ENCODE measurements around the gene C16orf92.

Gene C16orf92

DNA sequence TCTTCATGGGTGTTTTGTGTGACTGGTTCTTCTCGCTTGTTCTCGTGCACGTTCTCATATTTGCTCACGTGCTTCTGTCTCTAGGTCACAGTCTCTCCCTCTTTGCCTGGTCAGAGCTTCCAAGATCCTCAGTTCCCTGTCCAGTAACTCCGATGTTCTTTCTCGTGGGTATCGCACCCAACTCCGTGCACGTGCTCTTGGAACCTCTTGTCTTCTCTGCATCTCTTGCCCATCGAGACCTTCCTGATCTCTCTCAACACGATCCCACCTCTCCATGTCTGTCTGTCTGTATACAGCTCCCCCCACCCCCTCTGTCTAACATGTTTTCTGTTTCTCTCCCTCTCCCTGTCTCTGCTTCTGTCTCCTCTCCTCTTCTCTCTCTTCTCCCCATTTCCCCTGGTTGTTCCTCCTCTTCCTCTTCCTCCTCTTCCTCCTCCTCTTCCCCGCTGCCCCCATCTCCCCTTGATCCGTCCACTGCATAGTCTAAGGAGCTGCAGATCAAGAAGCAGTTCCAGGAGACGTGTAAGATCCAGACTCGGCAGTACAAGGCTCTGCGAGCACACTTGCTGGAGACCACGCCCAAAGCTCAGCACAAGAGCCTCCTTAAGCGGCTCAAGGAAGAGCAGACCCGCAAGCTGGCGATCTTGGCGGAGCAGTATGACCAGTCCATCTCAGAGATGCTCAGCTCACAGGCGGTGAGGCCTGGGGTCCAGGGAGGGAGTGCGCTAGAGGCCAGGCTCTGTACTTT, 33.7 kb upstream of the C16orf92 start:
- no peak for DNase-seq (ENCODE audit: low spot score)

DNA sequence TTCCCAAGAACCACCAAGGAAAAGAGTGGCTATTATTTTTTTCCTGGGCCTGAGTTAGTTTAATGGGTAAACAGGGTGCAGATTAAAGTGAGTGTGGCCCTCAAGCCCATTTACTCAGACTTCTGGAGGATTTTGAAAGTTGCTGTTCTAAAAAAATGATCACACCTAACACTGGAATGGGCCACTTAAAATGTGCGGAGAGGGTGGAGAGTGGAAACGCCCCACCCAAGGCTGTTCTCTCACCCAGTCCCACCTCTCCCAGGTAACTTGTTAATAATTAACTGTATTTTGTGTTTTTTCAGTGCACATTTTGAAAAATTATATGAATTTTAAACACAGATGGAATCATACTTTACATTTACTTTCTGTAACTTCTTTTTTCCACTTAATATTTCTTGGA, 33.0 kb upstream of the C16orf92 start:
- DNase-seq (ENCODE audit: low spot score) = no peak

DNA sequence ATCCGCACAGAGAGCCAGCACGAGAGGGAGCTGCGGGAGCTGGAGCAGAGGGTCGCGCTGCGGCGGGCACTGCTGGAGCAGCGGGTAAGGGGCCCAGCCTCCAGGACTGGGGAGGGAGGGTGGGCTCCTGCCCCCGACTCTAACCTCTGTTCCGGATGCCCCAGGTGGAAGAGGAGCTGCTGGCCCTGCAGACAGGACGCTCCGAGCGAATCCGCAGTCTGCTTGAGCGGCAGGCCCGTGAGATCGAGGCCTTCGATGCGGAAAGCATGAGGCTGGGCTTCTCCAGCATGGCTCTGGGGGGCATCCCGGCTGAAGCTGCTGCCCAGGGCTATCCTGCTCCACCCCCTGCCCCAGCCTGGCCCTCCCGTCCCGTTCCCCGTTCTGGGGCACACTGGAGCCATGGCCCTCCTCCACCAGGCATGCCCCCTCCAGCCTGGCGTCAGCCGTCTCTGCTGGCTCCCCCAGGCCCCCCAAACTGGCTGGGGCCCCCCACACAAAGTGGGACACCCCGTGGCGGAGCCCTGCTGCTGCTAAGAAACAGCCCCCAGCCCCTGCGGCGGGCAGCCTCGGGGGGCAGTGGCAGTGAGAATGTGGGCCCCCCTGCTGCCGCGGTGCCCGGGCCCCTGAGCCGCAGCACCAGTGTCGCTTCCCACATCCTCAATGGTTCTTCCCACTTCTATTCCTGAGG, 32.0 kb upstream of the C16orf92 start:
- no peak for DNase-seq (ENCODE audit: low spot score)

DNA sequence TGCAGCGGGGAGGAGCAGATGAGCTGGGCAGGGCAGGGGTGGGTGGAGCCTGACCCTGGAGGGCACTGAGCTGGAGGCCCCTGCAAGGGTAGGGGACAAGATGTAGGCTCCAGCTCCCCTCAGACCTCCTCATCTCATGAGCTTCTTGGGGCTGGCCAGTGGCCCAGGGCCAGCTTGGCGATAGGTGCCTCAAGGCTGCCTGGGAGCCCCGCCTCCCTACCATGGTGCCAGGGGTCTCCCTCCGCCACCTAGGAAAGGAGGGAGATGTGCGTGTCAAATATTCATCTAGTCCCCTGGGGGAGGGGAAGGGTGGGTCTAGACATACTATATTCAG, 31.5 kb upstream of the C16orf92 start:
- no peak for DNase-seq (ENCODE audit: low spot score)

DNA sequence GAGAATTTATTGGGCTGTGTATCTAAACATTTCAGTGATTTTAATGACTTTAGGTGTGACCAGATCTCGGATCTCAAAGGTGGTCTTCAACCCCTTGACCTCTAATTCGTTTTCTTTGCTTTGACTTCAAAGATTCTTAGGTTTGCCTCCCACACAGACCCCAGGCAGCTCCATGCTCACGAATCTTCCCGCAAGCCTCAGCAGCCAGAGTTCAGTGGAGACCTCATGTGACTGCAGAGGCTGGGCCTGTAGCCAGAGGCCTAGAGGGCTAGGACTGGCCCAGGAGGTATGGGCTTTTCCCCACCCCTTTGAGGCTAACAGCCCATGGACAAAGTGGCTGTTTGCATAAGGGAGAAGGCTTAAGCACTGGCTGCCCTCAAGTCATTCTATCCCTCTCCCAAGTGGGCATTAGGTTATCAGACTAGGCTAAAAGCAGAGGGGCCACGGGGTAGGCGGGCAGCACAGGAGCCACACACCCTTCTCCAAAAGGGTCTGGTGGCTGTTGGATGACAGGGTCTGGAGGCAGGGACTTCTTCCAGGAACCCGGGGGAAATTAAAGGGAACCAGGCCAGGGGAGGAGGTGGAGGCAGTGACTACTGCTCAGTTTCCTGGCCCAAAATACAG, 30.5 kb upstream of the C16orf92 start:
- DNase-seq (ENCODE audit: low spot score) = no peak

DNA sequence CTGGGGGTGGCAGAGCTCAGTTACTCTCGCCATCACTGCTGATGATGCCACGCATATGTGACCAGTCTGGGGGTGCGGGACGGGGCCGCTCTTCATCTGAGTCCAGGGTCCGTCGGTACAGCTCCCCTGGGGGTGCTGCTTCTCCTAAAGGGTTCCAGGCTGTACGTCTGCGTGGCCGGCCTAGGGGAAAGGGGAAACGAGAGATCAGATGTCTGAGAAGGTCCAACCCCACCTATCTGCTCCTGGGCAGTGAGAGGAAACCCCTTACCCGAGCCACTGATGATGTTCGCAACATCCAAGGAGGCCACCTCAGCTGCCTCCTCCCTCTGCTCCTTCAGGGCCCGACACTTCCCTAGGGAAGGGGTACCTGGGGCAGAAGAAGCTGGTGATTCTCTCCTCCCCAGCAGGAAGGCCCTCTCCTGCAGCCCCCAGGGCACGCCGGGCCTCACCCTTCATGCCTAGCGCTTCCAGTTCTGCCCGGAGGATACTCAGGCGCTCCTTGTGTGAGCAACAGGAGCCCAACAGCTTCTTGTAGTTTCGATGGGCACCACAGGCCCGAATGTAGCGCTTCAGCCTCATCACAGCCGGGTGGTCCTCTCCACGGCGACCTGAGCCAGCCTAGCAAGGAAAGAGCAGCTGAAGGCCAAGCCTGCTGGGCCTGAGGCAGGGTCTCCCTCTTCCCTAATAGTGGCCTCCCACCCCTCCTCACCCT, 29.7 kb upstream of the C16orf92 start:
- DNase-seq (ENCODE audit: low spot score) = no peak

DNA sequence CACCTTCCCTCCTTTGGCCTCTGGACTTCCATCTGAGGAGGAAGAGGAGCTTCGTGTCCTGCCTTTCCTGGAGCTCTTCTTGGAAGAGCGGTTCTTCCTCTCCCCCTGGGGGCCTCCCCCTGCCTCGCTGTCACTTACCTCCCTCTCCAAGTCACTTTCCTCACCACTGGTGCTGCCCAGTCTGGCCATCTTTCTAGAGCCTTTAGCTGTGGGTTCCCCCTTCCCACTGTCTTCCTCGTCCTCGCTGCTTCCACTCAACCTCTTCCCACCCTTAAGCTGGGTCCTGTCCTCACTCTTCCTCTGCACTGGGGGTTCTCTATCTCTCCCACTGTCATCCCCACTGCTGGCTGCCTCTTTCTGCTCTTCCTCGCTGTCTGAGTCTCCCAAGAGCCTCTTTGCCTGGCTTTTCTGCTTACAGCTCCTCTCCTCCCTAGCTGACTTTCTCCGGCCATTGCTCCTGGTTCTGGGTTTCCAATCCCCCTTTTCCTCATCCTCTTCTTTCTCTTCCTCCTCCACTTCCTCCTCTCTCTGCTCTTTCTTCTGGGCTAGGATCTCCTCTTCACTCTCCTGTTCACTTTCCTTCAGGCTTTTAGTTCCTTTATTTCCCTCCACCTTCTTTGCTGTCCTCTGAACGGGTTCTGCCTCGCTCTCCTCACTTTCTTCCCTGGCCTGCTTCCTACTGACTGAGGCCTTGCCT, 28.9 kb upstream of the C16orf92 start:
- DNase-seq (ENCODE audit: low spot score) = no peak

DNA sequence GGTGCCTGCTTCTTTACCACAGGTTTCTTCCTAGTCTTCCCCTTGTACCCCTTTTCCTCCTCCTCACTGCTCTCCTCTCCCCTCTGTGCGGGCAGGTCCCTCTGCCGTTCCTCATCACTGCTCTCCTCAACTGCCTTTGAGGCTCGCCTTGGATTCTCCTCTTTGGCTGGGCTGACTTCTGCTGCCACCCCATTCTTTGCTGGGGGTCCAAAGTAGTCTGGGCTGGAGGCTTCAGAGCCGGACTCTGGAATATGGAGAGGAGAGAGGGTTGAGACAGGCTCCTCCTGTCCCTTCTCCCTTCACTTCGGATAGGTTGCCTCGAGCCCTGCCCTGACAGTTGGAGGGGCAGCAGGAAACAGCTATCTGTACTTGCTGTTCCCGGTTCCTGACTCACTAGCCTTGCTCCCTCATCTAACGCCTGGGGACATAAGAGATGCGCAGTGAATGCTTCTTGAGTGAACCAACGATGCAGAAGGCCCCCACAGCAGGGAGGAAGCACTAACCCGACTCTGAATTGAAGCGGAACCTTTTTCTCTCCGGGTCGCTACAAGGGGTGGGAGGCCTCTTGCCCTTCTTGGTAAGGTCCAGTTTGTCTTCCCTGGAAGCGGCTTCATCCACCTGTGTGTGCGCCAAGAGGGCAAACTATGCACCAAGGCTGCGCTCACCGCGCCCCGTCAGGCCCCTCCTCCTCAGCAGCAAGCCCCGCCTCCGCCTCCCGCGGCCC, 28.2 kb upstream of the C16orf92 start:
- peak; percentile 69 for DNase-seq (ENCODE audit: low spot score)

DNA sequence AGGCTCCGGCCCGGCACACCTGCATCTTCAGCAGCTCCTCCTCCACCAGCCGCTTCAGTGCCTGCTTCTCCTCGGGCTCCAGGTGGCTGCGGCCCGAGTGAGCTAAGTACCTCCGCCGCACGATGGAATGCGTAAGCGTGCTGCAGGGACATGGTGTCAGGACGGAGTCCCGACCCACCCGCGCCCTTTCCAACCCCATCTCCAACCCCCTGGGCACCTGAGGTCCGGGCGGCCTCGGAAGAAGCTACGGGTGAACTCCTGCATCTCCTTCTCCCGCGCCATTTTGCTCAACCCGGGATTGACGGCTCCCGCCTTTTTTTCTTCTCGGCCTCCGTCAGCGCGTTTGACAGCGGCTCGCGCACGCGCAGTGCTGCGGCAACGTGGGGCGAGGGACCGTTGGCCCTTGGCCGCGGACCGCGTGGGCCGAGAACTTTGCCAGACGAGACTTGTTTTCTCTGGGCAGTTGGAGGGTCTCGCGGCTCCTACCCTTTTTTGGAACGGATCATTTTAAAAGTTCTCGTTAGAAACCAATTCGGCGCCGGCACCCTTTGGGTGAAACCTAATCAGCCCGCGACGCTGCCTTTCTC, 27.6 kb upstream of the C16orf92 start, which contains the start of gene HIRIP3:
Gene HIRIP3, minus strand, starts transcription at position 294 of the 587 bp plus-strand sequence. Its CDS starts 12 bp downstream, at position 282.
- peak; percentile 94 for DNase-seq (ENCODE audit: low spot score)

DNA sequence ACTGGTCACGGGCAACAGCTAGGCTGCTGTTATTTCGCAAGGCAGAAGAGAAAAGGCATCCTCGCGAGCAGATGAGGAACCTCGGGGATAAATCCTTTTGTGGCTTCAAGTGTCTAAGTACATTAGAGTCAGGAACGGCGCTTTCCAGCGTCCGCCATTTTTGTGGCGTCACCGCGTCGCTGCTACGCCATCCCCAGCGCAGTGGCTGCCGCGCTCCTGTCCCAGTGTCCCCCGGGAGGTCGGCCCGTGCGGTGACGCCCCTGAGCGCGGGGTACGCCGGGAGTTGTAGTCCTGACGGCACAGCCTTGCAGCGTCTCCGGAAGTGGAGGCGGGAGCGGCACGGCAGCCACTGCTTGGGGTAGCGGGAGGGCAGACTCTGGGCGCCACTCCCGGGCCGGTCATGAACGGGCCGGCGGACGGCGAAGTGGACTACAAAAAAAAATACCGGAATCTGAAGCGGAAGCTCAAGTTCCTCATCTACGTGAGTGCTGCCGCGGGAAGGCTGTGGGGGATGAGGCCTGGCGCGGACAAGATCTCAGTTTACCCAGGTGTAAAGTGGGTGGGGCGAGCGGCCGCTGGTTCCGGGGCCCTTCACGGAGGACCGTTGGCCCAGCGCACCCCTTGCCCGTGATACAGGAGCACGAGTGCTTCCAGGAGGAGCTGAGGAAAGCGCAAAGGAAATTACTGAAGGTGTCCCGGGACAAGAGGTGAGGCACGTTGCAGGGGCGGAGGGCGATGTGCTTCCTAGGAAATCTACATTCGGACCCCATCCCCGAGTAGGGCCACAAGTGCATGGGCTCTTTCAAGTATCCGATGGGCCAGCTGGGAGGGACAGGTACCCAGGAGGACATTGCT, 26.9 kb upstream of the C16orf92 start, which contains the start of gene INO80E:
Gene INO80E, plus strand, starts transcription at position 331 of the 855 bp plus-strand sequence. Its CDS starts 70 bp downstream, at position 401.
- peak; percentile 99 for DNase-seq (ENCODE audit: low spot score)

DNA sequence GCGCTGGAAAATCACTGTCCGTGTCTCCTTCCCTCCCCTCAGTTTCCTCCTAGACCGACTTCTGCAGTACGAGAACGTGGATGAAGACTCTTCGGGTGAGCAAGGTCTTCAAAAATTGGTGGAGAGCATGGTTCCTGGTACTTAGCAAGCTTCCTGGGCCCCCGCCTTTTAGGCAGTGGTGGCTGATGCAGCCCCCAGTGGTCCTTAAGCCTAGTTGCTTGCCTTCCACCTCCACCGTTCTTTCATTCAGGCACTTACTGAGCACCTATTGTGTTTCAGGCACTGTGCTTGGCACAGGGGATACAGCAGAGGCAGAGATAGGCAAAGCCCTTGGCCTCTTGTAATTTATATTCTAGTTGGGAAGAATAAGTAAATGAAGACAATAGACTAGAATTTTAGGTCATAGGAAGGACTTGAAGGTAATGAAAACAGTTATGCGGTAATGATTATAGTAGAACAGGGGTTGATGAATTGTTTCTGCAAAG, 26.2 kb upstream of the C16orf92 start:
- no peak for DNase-seq (ENCODE audit: low spot score)

DNA sequence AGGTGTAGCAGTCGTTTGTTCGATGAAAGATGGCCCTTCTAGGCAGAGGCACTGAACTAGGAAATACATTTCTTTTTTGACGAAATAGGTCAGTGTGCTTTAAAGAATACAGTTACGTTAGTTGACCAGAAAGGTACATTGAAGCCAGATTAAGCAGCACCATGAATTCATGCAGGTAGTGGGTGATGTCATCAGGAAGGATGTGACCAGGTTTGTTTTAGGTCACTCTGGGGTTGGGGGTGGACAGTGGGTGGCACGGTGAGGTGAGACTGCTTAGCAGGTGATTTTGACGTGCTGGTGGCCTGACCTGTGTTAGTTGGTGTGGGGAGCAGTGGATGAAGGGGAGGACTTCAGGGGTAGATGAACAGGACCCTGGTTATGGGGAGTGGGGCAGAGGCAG, 23.4 kb upstream of the C16orf92 start:
- no peak for DNase-seq (ENCODE audit: low spot score)

DNA sequence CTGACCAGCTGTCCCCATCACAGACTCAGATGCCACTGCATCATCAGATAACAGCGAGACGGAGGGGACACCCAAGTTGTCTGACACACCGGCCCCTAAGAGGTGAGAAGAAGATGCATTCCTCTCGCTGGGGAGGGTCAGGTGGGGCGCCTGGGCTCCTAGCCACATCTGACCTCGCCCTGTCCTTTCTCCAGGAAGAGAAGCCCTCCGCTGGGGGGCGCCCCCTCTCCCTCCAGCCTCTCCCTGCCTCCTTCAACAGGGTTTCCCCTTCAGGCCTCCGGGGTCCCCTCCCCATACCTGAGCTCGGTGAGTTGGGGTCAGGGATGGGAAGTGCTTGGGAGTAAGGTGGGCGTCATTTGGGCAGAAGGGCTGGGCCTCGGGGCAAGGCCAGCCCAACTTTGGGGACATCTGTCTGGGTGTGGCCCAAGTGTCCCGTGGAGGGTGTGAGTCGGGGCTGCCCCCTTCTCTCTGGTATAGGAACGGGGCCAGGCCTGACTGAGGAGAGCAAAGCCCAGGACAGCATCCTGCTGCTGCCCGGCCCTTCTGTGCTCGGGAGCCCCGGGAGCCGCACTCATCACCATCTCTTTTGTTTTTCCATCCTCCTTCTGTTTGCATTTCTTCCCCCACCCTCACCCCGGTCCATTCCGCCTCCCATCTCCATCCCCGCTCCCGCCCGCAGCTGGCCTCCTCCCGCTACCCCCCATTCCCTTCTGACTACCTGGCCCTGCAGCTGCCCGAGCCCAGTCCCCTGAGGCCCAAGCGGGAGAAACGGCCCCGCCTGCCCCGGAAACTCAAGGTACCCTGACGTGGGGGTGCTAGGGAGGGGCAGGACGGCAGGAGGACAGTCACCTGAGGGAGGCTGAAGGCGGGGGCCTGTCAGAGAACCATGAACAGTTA, 22.0 kb upstream of the C16orf92 start:
- DNase-seq (ENCODE audit: low spot score) = no peak

DNA sequence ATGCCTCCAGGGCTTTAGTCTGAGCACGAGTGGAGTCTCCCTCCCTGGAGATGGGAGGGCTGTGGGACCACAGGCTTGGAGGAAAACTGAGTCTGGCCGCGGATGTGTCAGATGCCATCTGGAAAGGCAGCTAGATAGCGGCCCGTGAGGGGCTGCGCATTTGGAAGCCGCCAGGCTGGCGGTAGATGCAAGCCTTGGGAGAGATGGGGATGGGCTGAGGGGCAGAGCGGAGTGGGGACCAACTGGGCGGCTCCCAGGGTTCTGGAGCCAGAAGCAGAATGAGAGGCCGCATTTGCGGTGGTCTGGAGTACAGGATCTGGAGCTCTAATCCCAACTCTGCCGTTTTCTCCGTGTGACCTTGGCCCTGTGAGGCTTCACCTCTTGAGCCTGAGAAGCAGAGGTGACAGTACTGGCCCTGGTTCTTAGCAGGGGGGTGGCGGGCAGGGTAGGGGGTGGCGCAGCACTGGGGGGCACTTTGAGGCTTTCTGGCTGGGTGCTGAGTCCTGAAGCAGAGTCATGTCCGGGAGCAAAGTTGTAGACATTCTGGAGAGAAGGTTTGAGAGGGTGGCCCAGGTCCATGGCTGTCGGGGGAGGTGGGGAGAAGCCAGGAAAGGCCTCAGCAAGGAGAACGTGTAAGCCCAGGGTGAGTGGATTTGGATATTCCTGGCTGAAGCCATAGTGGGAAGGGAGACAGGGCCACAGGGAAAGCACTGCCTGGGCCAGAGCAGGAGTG, 20.2 kb upstream of the C16orf92 start:
- no peak for DNase-seq (ENCODE audit: low spot score)

DNA sequence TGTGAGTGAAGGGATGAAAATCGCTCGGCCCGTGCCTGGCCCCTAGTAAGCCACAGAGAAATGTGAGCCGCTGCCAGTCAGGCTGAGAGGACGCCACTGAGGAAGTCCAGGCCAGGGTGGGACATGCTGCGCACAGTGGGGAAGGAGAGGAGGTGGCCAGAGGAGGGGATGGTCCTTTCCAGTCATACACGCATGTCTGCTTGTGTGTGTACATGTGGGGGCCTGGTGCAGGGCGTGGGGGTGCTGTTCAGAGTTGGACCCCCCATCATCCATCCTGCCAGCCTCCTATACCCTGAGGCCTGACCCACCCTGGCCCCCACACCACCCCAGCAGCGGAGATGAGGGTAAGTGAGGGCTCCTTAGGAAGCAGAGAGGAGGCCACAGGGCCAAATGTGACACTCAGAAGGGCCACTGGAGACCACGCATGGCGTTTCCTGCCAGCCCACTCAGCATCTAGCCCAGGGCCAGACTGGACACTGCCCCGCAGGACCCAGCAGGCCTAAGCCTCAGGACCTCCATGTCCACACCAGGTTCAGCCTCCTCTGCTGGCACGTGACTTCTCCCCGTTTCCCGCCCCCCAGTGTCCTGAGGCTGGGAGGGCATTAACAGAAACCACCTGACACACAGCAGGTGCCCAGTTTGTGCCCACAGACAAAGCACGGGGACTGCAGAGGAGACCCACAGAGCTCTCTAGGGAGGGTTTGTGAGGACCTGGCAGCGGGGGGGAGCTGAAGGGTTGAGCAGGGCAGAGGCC, 19.2 kb upstream of the C16orf92 start:
- no peak for DNase-seq (ENCODE audit: low spot score)

DNA sequence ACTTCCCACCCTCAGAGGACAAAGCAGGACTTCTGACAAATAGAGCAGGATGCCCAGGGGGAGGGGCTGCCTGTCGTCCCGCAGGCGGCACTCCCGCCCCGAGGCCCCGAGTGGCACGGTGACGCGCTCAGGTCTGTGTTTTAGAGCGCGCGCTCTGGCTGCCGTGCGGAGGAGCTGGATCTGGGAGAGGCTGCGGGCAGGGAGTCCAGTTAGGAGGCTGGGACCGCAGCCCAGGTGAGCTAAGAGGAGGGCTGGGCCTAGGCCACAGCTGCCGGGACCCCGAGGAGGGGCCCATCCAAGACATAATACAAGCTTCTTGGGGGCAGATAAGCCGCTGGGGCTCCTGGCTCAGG, 18.6 kb upstream of the C16orf92 start:
- DNase-seq (ENCODE audit: low spot score) = no peak

DNA sequence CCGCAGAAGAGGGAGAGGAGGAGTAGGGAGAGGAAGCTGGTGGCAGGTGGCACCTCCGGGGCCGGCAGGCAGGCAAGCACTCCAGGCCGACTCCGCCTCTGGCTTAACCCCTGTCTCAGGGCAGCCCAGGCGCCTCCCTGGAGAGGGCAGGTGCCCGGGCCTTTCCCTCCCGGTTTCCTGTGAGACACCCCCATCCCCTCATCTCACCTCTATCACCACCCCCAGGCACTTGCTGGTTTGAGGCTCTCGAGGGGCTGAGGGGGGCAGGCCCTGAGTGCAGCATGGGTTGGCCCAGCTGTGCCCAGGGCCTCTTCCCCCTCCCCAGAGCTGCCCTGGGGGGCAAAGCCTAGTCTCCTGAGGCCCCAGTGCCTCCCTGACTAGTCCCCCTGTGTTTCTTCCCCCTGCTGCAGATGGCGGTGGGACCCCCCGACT, 18.2 kb upstream of the C16orf92 start:
- no peak for DNase-seq (ENCODE audit: low spot score)
